Measurements from ENCODE around the gene SUN1. TPM values are rescaled to one million over a fixed set of nuclear protein-coding genes. Genes with fewer than 3 reads are reported as not detected.
"Not testable (repeated sequence)": the region's sequence is repeated elsewhere in the genome, so short reads cannot be mapped to it uniquely, and the experiment has no call there.

Gene SUN1
- total and polyA plus RNA-seq, 2 of the 8 experiments (the other 6 are each of a cell fraction or from before 2014, with no cell fraction given), result 108 to 158 TPM

DNA sequence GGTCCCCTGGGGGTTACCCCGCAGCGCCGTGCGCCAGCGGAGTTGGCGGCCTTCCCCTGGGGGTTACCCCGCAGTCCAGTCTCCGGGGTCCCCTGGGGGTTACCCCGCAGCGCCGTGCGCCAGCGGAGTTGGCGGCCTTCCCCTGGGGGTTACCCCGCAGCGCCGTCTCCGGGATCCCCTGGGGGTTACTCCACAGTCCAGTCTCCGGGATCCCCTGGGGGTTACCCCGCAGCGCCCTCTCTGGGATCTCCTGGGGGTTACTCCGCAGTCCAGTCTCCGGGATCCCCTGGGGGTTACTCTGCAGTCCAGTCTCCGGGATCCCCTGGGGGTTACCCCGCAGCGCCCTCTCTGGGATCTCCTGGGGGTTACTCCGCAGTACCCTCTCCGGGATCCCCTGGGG, 15.5 kb downstream of the SUN1 start:
- not testable (repeated sequence) for FAIRE-seq; H4K20me1 ChIP-seq (replicated peaks in 1 of 2; ENCODE audit: control insufficient read depth in 1 of 2, insufficient read depth in 2 of 2, low read length in 2 of 2)
- H3K36me3 ChIP-seq (ENCODE audit: control insufficient read depth in 2 of 4, insufficient read depth in 4 of 4, low read length in 3 of 4), result peaks cover 8 to 60% (median 40%) of the 10 kb centered on the region in 4 experiments; a peak in 7 of 8 replicates

More for the DNA sequence above, 15.5 kb downstream of the SUN1 start:
- H2BK12ac ChIP-seq (ENCODE audit: low read depth, low read length); H3K27ac ChIP-seq (ENCODE audit: low read depth, low read length); H3K18ac ChIP-seq (ENCODE audit: extremely low read depth, low read length); H2BK5ac ChIP-seq (ENCODE audit: low read depth, low read length); H3K14ac ChIP-seq (ENCODE audit: insufficient read length); H3K23ac ChIP-seq (ENCODE audit: insufficient read length); H3K27me3 ChIP-seq (replicated peaks in 1 of 4; ENCODE audit: control insufficient read depth in 3 of 4, extremely low read depth in 1 of 4, insufficient read depth in 3 of 4, low read length in 3 of 4); DNase-seq (ENCODE audit: low read depth in 1 of 2, low spot score in 2 of 2); H4K8ac ChIP-seq (ENCODE audit: extremely low read depth, insufficient read depth, low read length); H2BK120ac ChIP-seq (replicated peaks; ENCODE audit: low read depth, low read length); H4K5ac ChIP-seq (ENCODE audit: insufficient read length, low read depth, low read length); H2BK15ac ChIP-seq (ENCODE audit: low read length); H3K9ac ChIP-seq (replicated peaks in 1 of 4; ENCODE audit: extremely low read depth in 1 of 4, low read depth in 3 of 4, low read length in 3 of 4); H3K4me1 ChIP-seq (replicated peaks in 1 of 4; ENCODE audit: control insufficient read depth in 3 of 4, insufficient read depth in 4 of 4, low read length in 3 of 4); H3K9me3 ChIP-seq (ENCODE audit: insufficient read depth in 2 of 2, low read depth in 1 of 2, low read length in 1 of 2); H3K4me3 ChIP-seq (ENCODE audit: extremely low read depth in 1 of 4, insufficient read depth in 2 of 4, low read depth in 3 of 4, low read length in 4 of 4); H2AFZ ChIP-seq (ENCODE audit: low read length); H4K91ac ChIP-seq (replicated peaks; ENCODE audit: insufficient read length, low read length); H3K4ac ChIP-seq (replicated peaks; ENCODE audit: insufficient read length, low read depth, low read length); H2BK20ac ChIP-seq (ENCODE audit: low read length); H3K56ac ChIP-seq (replicated peaks; ENCODE audit: insufficient read length, low read depth, low read length); H3K4me2 ChIP-seq (ENCODE audit: insufficient read depth in 1 of 2, low read depth in 2 of 2, low read length in 2 of 2); H3K79me1 ChIP-seq (ENCODE audit: low read depth, low read length); H3K23me2 ChIP-seq (ENCODE audit: low read depth, low read length); H2AK5ac ChIP-seq (ENCODE audit: low read depth, low read length): not testable (repeated sequence)
- ChIA-PET CTCF (ENCODE audit: partially characterized antibody) (interaction anchor here (1.0 to 1.1 kb wide), 3 partner anchors 9 to 60 kb away, joined by 3 to 4 read pairs (median 3); no protein-coding TSS in a partner anchor), POLR2A (ENCODE audit: partially characterized antibody) (interaction anchor here (0.6 kb wide), 1 partner anchor 64 kb away, joined by 4 read pairs; no protein-coding TSS in a partner anchor)
- peaks cover 0 to 29% of the 10 kb centered on the region in 2 experiments; a peak in 1 of 4 replicates for H3K79me2 ChIP-seq (ENCODE audit: control insufficient read depth in 1 of 2, insufficient read depth in 2 of 2, low read length in 2 of 2)
- WGBS, 2 experiments (ENCODE audit: extremely low coverage in 1 of 2, insufficient coverage in 1 of 2, insufficient read length in 1 of 2, insufficient replicate concordance in 2 of 2, low coverage in 1 of 2, low lambda C conversion rate in 2 of 2, missing lambda C conversion rate in 1 of 2), result 93% methylated on average over 13 of the region's 28 CpGs; no CpG with 5 or more reads in 1 of the 2 experiments
